Activated CD4-positive, alpha-beta T cell treated with anti-CD3 and anti-CD28 coated beads for 36 hours (primary cell): ENCODE results near the gene MRPL14. TPM values are rescaled to one million over a fixed set of nuclear protein-coding genes. Genes with fewer than 3 reads are reported as not detected.
A peak's percentile ranks its signal among the peaks of the same experiment; 100 is the strongest.
"Not testable (repeated sequence)": the region's sequence is repeated elsewhere in the genome, so short reads cannot be mapped to it uniquely, and the experiment has no call there.

Experiments used
- ATAC-seq: fragments of 200-7000 bp; cut with Tn5 transposase; one replicate; pipeline ENCODE4 v1.10.0; 2021; ENCODE audit warnings: mild to moderate bottlenecking, moderate library complexity
- CTCF ChIA-PET: fragments of 350-600 bp; sonication (Branson Sonifier 250); formaldehyde crosslinking; loops from one replicate; lab custom pipeline; 2021; ENCODE audit warnings: antibody characterized with exemption; lab: Charles Lee
- POLR2A ChIA-PET: fragments of 350-600 bp; sonication (Branson Sonifier 250); formaldehyde crosslinking; loops from one replicate; lab custom pipeline; 2021; ENCODE audit warnings: antibody characterized with exemption, inconsistent platforms; lab: Charles Lee
- DNase-seq: peaks from one replicate; pipeline ENCODE4 v3.0.0-alpha.2; 2020
- H3K27ac Mint-ChIP-seq: one replicate; pipeline ENCODE4 v1.8.0; 2021; ENCODE audit warnings: mixed read lengths
- H3K27me3 Mint-ChIP-seq: one replicate; pipeline ENCODE4 v1.8.0; 2021; ENCODE audit warnings: mixed read lengths
- H3K36me3 Mint-ChIP-seq: one replicate; pipeline ENCODE4 v1.8.0; 2021; ENCODE audit warnings: low read depth, mixed read lengths
- H3K4me1 Mint-ChIP-seq: one replicate; pipeline ENCODE4 v1.8.0; 2021; ENCODE audit warnings: mixed read lengths
- H3K4me3 Mint-ChIP-seq: one replicate; pipeline ENCODE4 v1.8.0; 2021; ENCODE audit warnings: mild to moderate bottlenecking, moderate library complexity, mixed read lengths
- H3K9me3 Mint-ChIP-seq: one replicate; pipeline ENCODE4 v1.8.0; 2021; ENCODE audit warnings: low read depth, mixed read lengths
- intact Hi-C, 2 experiments: fragments of 100-400 bp; cut with DNase I in 1 of 2; cut with micrococcal nuclease in 1 of 2; formaldehyde crosslinking; loops; one replicate each; pipeline versions ENCODE4 v1.14.2 to v1.15.1; 2022 to 2024; cut with DNase I, micrococcal nuclease
- total RNA-seq, 2 experiments: library from RNA; stranded (reverse); gene quantifications; one replicate each; pipeline ENCODE4 v1.2.3, GENCODE V29; 2021

MRPL14 gene
- total RNA-seq, 2 experiments from 2014 or later = 29.5 to 43.3 TPM

DNA sequence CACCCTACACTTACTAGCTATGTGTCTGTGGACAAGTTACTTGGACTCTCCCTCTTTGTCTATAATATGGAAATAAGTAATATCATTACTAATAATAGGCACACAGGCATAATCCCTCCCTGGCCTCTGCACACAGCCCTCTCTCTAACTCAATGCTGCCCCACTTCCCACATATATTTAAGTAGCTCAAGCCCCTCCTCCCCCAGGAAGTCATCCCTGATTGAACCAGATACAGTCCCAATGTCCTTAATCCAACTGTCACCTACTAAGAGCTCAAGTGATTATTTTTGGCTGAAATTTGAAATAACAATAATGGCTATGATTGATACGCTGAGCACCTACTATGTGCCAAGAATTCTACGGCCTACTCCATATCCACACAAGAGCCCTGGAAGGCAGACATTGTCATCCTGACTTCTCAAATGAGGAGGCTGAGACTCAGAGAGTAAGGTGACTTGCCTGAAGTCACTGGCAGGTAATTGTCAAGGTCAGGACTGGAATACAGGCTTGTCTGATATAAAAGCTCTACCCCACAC, 29.4 kb downstream of the MRPL14 start:
- POLR2A ChIA-PET = interaction anchor here (0.6 kb wide), 2 partner anchors 102 to 169 kb away, joined by 3 read pairs; no protein-coding TSS in a partner anchor
- Mint-ChIP-seq H3K4me3 (no peak overlapping the region), H3K27me3 (no peaks in the 10 kb centered on the region), H3K9me3 (no peaks in the 10 kb centered on the region), H3K4me1 (no peaks in the 10 kb centered on the region), H3K27ac (peak overlapping the region; percentile 9), H3K36me3 (peaks cover 2% of the 10 kb centered on the region)
- intact Hi-C loops = loop anchor here (2.0 to 5.0 kb wide), 3 partner anchors 139 to 167 kb away; partner anchors contain the start of genes NFKBIE (in 1 of the 2) and SLC35B2 (in 1 of the 2)
- no peak for ATAC-seq
- no peak for DNase-seq
- CTCF ChIA-PET = interaction anchor here (0.7 to 5.3 kb wide), 12 partner anchors 9 to 240 kb away, joined by 3 to 50 read pairs (median 6); no protein-coding TSS in a partner anchor

DNA sequence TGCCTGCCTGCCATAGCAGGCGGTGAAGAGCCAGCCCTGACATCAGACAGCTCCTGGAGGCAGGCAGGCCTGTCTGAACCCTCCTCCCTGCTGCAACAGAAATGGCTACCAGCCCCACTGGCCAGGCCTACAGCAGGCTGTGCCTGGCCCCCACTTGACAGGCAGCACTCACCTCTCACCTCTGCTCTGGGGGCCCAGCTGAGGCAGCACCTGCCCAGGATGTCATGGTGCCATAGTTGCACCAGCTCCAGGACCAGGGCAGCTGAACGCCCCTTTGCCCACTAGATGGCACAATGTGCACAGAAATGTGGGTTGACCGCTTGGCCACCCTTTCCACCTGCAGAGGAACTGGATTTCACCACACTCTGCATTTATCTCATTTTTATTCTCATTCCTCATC, 30.6 kb downstream of the MRPL14 start:
- H3K4me1 Mint-ChIP-seq = no peaks in the 10 kb centered on the region
- no peak overlapping the region for H3K27ac Mint-ChIP-seq
- ATAC-seq (peak; percentile 90), DNase-seq (peak; percentile 87)
- peaks cover 2% of the 10 kb centered on the region for H3K36me3 Mint-ChIP-seq
- POLR2A ChIA-PET = interaction anchor here (0.6 kb wide), 2 partner anchors 51 to 98 kb away, joined by 4 to 7 read pairs; no protein-coding TSS in a partner anchor
- H3K27me3 Mint-ChIP-seq = no peaks in the 10 kb centered on the region
- H3K4me3 Mint-ChIP-seq = no peak overlapping the region
- no peaks in the 10 kb centered on the region for H3K9me3 Mint-ChIP-seq
- CTCF ChIA-PET = interaction anchor here (0.5 to 5.3 kb wide), 26 partner anchors 8 to 659 kb away, joined by 3 to 50 read pairs (median 5); partner anchors contain the start of gene CAPN11
- intact Hi-C loops = loop anchor here (1.0 to 5.0 kb wide), 7 partner anchors 55 to 242 kb away; partner anchors contain the start of genes NFKBIE (in 1 of the 2) and SLC35B2 (in 1 of the 2)

- H3K9me3 Mint-ChIP-seq, DNase-seq, ATAC-seq, H3K4me3 Mint-ChIP-seq, H3K36me3 Mint-ChIP-seq, H3K27me3 Mint-ChIP-seq, POLR2A ChIA-PET, H3K27ac Mint-ChIP-seq, H3K4me1 Mint-ChIP-seq: not testable (repeated sequence)
- intact Hi-C loops = loop anchor here in 1 of 2 experiments (5.0 kb wide), 1 partner anchor 142 kb away; no protein-coding TSS in a partner anchor
- CTCF ChIA-PET = interaction anchor here (1.0 to 5.3 kb wide), 3 partner anchors 21 to 54 kb away, joined by 3 to 50 read pairs (median 5); no protein-coding TSS in a partner anchor
Observed at GRCh38 chr6:44095243-44095623, 32.0 kb downstream of the MRPL14 start.

DNA sequence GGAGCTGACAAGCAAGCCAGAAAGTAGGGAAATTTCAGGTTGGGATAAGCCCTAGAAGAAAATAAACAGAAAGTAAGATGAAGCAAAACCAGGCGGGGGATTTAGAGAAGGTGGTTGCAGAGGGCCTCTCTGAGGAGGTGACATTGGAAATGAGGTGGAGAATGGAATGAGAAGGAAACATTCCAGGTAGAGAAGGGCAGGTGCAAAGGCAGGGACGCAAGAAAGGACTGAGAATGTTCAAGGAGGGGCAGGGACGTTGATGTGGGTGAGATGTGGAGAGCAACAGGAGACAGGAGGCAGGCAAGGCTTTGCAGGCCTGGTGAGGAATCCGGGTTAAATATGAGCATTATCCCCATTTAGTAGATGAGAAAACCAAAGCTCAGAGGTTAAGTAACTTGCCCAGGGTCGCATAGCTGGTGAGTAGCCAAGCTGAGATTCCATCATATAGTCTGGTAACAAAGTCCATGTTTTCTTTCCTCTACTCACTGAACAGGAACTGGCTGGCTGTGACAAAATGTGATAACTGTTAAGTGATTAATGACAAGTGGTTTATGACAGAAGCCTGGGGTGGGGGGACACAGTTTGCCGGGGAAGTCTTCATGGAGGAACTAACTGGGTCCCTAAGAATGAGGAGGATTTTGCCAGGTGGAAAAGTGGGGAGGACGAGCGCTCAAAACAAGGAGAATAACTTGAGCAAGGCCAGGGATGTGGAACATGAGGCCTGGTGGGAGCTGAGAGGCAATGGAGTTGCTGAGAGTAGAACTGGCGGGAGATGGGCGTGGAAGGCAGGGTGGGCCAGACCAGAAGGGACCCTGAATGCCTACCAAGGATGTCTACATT, 32.6 kb downstream of the MRPL14 start:
- DNase-seq (no peak), ATAC-seq (no peak)
- Mint-ChIP-seq H3K27me3 (no peaks in the 10 kb centered on the region), H3K27ac (no peak overlapping the region), H3K9me3 (no peaks in the 10 kb centered on the region), H3K4me1 (no peaks in the 10 kb centered on the region), H3K36me3 (no peaks in the 10 kb centered on the region), H3K4me3 (no peak overlapping the region)
- CTCF ChIA-PET = interaction anchor here (1.2 to 5.3 kb wide), 3 partner anchors 30 to 55 kb away, joined by 5 to 50 read pairs (median 5); no protein-coding TSS in a partner anchor
- intact Hi-C loops = loop anchor here in 1 of 2 experiments (5.0 kb wide), 1 partner anchor 143 kb away; no protein-coding TSS in a partner anchor
- POLR2A ChIA-PET = no interaction called here

- H3K9me3 Mint-ChIP-seq = no peaks in the 10 kb centered on the region
- DNase-seq = no peak
- no peaks in the 10 kb centered on the region for H3K36me3 Mint-ChIP-seq
- intact Hi-C loops = no loop called here
- H3K4me1 Mint-ChIP-seq = no peaks in the 10 kb centered on the region
- no peak overlapping the region for H3K4me3 Mint-ChIP-seq
- CTCF ChIA-PET = interaction anchor here (1.4 to 5.3 kb wide), 2 partner anchors 31 to 56 kb away, joined by 5 to 50 read pairs; no protein-coding TSS in a partner anchor
- H3K27ac Mint-ChIP-seq = no peak overlapping the region
- POLR2A ChIA-PET = no interaction called here
- H3K27me3 Mint-ChIP-seq = no peaks in the 10 kb centered on the region
- ATAC-seq = no peak
Observed at GRCh38 chr6:44093750-44094402, 33.4 kb downstream of the MRPL14 start.

DNA sequence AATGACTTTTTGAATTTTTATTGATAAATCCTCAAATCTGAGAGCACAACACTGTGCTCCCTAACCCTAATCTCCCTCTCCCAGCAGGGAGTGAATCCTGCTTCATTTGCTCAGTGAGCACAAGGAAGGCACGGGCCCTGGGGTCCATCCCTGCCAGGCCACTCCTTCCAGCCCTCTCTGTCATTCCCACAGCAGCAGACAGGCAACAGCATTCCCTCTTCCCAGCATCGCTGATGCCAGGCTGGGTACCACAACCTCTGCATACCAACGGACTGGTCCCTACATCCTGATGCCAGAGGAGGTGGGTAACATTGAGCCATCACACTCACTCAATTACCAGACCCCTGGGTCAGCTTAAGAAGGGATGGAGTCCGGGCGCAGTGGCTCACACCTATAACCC, 34.2 kb downstream of the MRPL14 start:
- no peaks in the 10 kb centered on the region for H3K9me3 Mint-ChIP-seq
- ChIA-PET POLR2A (no interaction called here), CTCF (interaction anchor here (1.1 to 2.0 kb wide), 3 partner anchors 14 to 233 kb away, joined by 4 to 6 read pairs (median 5); no protein-coding TSS in a partner anchor)
- H3K36me3 Mint-ChIP-seq = no peaks in the 10 kb centered on the region
- ATAC-seq = no peak
- no peaks in the 10 kb centered on the region for H3K27me3 Mint-ChIP-seq
- no peaks in the 10 kb centered on the region for H3K4me1 Mint-ChIP-seq
- no peak overlapping the region for H3K27ac Mint-ChIP-seq
- no peak overlapping the region for H3K4me3 Mint-ChIP-seq
- DNase-seq = no peak
- intact Hi-C loops = no loop called here

DNA sequence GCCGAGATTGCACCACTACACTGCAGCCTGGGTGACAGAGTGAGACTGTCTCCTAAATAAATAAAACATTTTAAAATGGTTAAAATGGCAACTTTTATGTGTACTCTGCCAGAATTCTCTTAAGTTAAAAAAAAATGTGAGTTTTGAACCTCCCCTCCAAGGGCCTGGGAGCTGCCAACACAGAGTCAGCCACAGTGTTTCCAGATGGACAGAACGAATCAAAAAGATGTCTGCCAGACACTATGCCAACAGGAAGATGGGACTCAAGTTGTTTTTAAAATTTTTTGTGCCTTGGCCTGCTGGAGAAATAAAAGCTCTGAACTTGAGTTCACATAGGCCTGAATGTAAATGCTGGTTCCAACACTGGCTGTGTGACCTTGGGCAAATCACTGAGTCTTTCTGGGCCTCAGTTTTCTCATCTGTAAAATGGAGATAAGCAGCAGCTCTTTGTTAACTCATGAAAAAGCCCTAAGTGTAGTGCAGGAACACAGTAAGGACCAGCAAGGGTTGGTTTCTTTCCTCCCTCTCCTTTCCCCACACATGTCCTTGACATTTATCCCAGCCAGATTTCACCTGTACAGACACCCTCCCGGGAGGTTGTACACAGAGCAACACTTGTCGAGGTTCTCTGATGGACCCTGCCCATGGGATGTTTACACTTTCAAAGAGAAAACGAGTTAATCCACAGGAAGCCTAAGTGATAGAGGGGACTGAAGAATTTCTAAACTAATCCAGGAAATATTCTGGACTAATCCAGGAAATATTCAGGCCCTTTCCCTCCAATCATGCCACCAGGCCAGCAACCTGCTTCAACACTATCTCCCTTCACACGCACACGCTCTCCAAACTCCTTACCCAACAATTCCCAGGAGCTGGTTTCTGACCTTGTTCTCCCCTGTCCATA, 35.0 kb downstream of the MRPL14 start:
- intact Hi-C loops = no loop called here
- H3K27me3 Mint-ChIP-seq = no peaks in the 10 kb centered on the region
- no peak for ATAC-seq
- no peaks in the 10 kb centered on the region for H3K9me3 Mint-ChIP-seq
- no peak overlapping the region for H3K27ac Mint-ChIP-seq
- H3K4me1 Mint-ChIP-seq = no peaks in the 10 kb centered on the region
- H3K36me3 Mint-ChIP-seq = no peaks in the 10 kb centered on the region
- H3K4me3 Mint-ChIP-seq = no peak overlapping the region
- ChIA-PET POLR2A (no interaction called here), CTCF (interaction anchor here (0.5 to 2.0 kb wide), 6 partner anchors 13 to 424 kb away, joined by 3 to 6 read pairs (median 3); no protein-coding TSS in a partner anchor)
- DNase-seq = no peak

- POLR2A ChIA-PET, H3K4me3 Mint-ChIP-seq, H3K27ac Mint-ChIP-seq, ATAC-seq, DNase-seq, H3K9me3 Mint-ChIP-seq, intact Hi-C loops, H3K4me1 Mint-ChIP-seq, H3K27me3 Mint-ChIP-seq, H3K36me3 Mint-ChIP-seq: not testable (repeated sequence)
- CTCF ChIA-PET = interaction anchor here (2.0 kb wide), 1 partner anchor 12 kb away, joined by 6 read pairs; no protein-coding TSS in a partner anchor
Observed at GRCh38 chr6:44091356-44091755, 35.9 kb downstream of the MRPL14 start.

- Mint-ChIP-seq H3K4me3 (no peak overlapping the region), H3K27ac (no peak overlapping the region), H3K9me3 (no peaks in the 10 kb centered on the region), H3K27me3 (no peaks in the 10 kb centered on the region), H3K36me3 (no peaks in the 10 kb centered on the region), H3K4me1 (no peaks in the 10 kb centered on the region)
- intact Hi-C loops = no loop called here
- DNase-seq (no peak), ATAC-seq (no peak)
- POLR2A ChIA-PET = no interaction called here
- CTCF ChIA-PET = interaction anchor here (0.9 to 1.7 kb wide), 3 partner anchors 11 to 12 kb away, joined by 3 to 5 read pairs (median 4); no protein-coding TSS in a partner anchor
Observed at GRCh38 chr6:44090465-44090864, 36.8 kb downstream of the MRPL14 start.
